Measurements from ENCODE around the gene KRTAP22-1. TPM values are rescaled to one million over a fixed set of nuclear protein-coding genes. Genes with fewer than 3 reads are reported as not detected.

The KRTAP22-1 gene
- not detected for total RNA-seq

DNA sequence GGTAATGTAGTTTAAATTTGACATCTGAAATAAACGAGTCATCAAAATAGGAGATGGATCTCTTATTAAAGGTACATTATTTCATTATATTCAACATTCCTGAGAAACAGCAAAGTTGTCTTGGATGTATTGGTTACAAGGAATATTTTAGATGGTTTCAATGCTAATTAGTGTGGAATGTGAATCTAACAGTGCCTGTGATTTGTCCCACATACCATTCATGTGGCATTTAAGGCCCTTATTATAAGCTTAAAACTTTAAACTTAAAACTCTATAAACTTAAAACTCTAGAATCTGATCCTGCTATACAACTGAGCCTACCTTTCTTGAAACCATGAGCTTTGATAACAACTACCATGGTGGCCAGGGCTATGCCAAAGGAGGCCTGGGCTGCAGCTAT lies at the start of gene KRTAP22-1:
Gene KRTAP22-1, plus strand, starts transcription at position 301 of the 400 bp plus-strand sequence.
- Mint-ChIP-seq H3K27me3 (no peaks in the 10 kb centered on the region), H3K4me3 (no peak within 1 kb of the TSS), H3K27ac (no peak within 1 kb of the TSS), H3K36me3 (no peaks in the 10 kb centered on the region), H3K9me3 (peaks cover 6% of the 10 kb centered on the region), H3K4me1 (no peaks in the 10 kb centered on the region)
- POLR2A ChIA-PET, result no interaction called here
- DNase-seq (no peak), ATAC-seq (ENCODE audit: low read depth) (no peak)

- no peaks in the 10 kb centered on the region for H3K4me1 Mint-ChIP-seq
- POLR2A ChIA-PET, result no interaction called here
- H3K9me3 Mint-ChIP-seq, result peaks cover 4% of the 10 kb centered on the region
- no peak overlapping the region for H3K27ac Mint-ChIP-seq
- H3K27me3 Mint-ChIP-seq, result no peaks in the 10 kb centered on the region
- no peak overlapping the region for H3K4me3 Mint-ChIP-seq
- H3K36me3 Mint-ChIP-seq, result no peaks in the 10 kb centered on the region
- ATAC-seq (ENCODE audit: low read depth) (no peak), DNase-seq (no peak)
Measured at GRCh38 chr21:30552782-30553181, 48.1 kb upstream of the KRTAP22-1 start.

GRCh38 chr21:30555095-30555494 lies 45.8 kb upstream of the KRTAP22-1 start:
- POLR2A ChIA-PET, result no interaction called here
- H3K4me1 Mint-ChIP-seq, result no peaks in the 10 kb centered on the region
- no peaks in the 10 kb centered on the region for H3K27me3 Mint-ChIP-seq
- H3K27ac Mint-ChIP-seq, result no peak overlapping the region
- no peak for ATAC-seq (ENCODE audit: low read depth)
- no peak for DNase-seq
- H3K4me3 Mint-ChIP-seq, result no peak overlapping the region
- H3K36me3 Mint-ChIP-seq, result no peaks in the 10 kb centered on the region
- peaks cover 3% of the 10 kb centered on the region for H3K9me3 Mint-ChIP-seq

DNA sequence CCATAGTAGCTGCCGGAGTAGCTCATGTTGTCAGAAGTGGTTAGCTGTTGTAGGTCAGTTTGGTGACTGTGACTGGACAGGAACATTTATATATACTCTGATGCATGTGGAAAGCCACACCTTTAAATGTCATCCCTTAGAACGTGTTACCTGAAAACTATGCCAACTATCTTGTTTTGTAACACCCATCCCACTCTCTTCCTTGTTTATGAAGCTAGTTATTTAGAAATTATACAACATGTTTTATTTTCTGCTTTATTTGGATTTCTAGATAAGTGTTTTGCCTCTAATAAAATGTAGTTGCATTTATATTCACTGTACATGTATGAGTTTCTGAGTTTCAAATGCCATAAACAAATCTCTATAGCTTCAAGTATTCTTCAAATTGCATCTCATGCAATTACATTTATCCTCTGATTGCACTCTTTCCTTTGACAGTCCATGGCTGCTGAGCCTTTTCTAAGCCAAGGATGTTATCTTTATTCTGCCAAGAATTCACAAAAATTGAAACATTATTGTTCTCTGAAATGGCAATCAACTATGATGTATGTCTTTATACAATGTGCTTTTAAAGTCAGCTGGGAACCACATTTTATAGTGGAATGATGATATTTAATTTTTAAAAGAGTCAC lies 39.5 kb upstream of the KRTAP22-1 start, which contains the start of gene KRTAP19-7:
Gene KRTAP19-7, minus strand, starts transcription at position 51 of the 632 bp plus-strand sequence. Its CDS starts 25 bp downstream, at position 26.
- POLR2A ChIA-PET, result no interaction called here
- Mint-ChIP-seq H3K27ac (no peak within 1 kb of the TSS), H3K9me3 (no peaks in the 10 kb centered on the region), H3K4me3 (no peak within 1 kb of the TSS), H3K36me3 (no peaks in the 10 kb centered on the region), H3K27me3 (no peaks in the 10 kb centered on the region), H3K4me1 (no peaks in the 10 kb centered on the region)
- ATAC-seq (ENCODE audit: low read depth) (no peak), DNase-seq (no peak)

GRCh38 chr21:30561957-30562356 lies 38.9 kb upstream of the KRTAP22-1 start:
- H3K4me1 Mint-ChIP-seq, result no peaks in the 10 kb centered on the region
- H3K27me3 Mint-ChIP-seq, result no peaks in the 10 kb centered on the region
- H3K27ac Mint-ChIP-seq, result no peak overlapping the region
- DNase-seq (no peak), ATAC-seq (ENCODE audit: low read depth) (no peak)
- POLR2A ChIA-PET, result no interaction called here
- no peak overlapping the region for H3K4me3 Mint-ChIP-seq
- no peaks in the 10 kb centered on the region for H3K9me3 Mint-ChIP-seq
- no peaks in the 10 kb centered on the region for H3K36me3 Mint-ChIP-seq

- no peaks in the 10 kb centered on the region for H3K27me3 Mint-ChIP-seq
- no peak overlapping the region for H3K27ac Mint-ChIP-seq
- H3K4me1 Mint-ChIP-seq, result no peaks in the 10 kb centered on the region
- no peaks in the 10 kb centered on the region for H3K36me3 Mint-ChIP-seq
- no peaks in the 10 kb centered on the region for H3K9me3 Mint-ChIP-seq
- H3K4me3 Mint-ChIP-seq, result no peak overlapping the region
- DNase-seq, result no peak
- POLR2A ChIA-PET, result no interaction called here
- ATAC-seq (ENCODE audit: low read depth), result no peak
Measured at GRCh38 chr21:30563072-30563471, 37.8 kb upstream of the KRTAP22-1 start.

- Mint-ChIP-seq H3K4me3 (no peak overlapping the region), H3K9me3 (no peaks in the 10 kb centered on the region), H3K4me1 (no peaks in the 10 kb centered on the region), H3K36me3 (no peaks in the 10 kb centered on the region), H3K27ac (no peak overlapping the region), H3K27me3 (no peaks in the 10 kb centered on the region)
- DNase-seq (no peak), ATAC-seq (ENCODE audit: low read depth) (no peak)
- POLR2A ChIA-PET, result no interaction called here
Measured at GRCh38 chr21:30563630-30564029, 37.3 kb upstream of the KRTAP22-1 start.

DNA sequence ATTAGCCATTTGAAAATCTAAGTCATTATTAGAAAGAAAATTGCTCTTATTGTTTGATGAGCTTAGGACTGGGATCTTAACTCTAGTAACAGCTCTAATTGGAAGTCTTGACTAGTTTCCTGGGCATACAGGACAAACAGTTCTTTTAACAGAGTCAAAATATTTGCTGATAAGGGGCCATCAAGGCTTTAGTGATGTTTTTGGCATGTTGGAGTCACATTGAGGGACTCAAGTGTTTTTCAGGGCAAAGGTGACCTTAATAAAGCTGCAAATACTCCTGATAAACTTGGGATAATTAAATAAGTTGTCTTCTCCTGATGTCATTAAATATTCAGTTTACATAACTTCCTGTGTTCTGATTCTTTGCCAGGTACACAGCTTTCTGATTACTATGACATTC lies 33.3 kb upstream of the KRTAP22-1 start:
- H3K4me3 Mint-ChIP-seq, result no peak overlapping the region
- H3K36me3 Mint-ChIP-seq, result no peaks in the 10 kb centered on the region
- no peak for DNase-seq
- no peak overlapping the region for H3K27ac Mint-ChIP-seq
- peaks cover 1% of the 10 kb centered on the region for H3K9me3 Mint-ChIP-seq
- no peaks in the 10 kb centered on the region for H3K4me1 Mint-ChIP-seq
- POLR2A ChIA-PET, result no interaction called here
- ATAC-seq (ENCODE audit: low read depth), result no peak
- H3K27me3 Mint-ChIP-seq, result no peaks in the 10 kb centered on the region

- H3K9me3 Mint-ChIP-seq, result peaks cover 2% of the 10 kb centered on the region
- H3K36me3 Mint-ChIP-seq, result no peaks in the 10 kb centered on the region
- no peaks in the 10 kb centered on the region for H3K4me1 Mint-ChIP-seq
- ATAC-seq (ENCODE audit: low read depth), result no peak
- H3K27me3 Mint-ChIP-seq, result no peaks in the 10 kb centered on the region
- H3K4me3 Mint-ChIP-seq, result no peak overlapping the region
- POLR2A ChIA-PET, result no interaction called here
- H3K27ac Mint-ChIP-seq, result no peak overlapping the region
- DNase-seq, result no peak
Measured at GRCh38 chr21:30577766-30578165, 23.1 kb upstream of the KRTAP22-1 start.

DNA sequence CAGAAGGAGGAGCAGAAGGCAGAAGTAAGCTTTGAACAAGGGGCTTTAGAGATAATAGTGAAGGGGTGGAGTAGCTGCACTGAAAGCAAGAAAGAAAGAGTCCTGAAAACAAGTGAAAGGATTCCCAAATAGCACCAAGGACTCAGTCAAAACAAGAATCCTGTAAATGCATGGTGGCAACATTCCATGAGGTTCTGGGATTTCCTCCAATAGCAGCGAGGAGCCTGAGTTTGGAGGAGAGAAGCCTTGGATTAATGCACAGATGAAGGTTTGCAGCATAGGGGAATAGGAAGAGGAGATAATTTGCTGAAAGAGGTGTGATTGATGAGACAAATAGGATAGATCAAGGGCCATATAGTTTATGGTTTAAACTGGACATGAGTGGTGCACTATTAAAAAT lies 21.5 kb upstream of the KRTAP22-1 start:
- ATAC-seq (ENCODE audit: low read depth), result no peak
- no peak overlapping the region for H3K27ac Mint-ChIP-seq
- H3K27me3 Mint-ChIP-seq, result no peaks in the 10 kb centered on the region
- no peaks in the 10 kb centered on the region for H3K4me1 Mint-ChIP-seq
- H3K9me3 Mint-ChIP-seq, result peaks cover 2% of the 10 kb centered on the region
- no peak for DNase-seq
- POLR2A ChIA-PET, result no interaction called here
- H3K36me3 Mint-ChIP-seq, result no peaks in the 10 kb centered on the region
- no peak overlapping the region for H3K4me3 Mint-ChIP-seq

DNA sequence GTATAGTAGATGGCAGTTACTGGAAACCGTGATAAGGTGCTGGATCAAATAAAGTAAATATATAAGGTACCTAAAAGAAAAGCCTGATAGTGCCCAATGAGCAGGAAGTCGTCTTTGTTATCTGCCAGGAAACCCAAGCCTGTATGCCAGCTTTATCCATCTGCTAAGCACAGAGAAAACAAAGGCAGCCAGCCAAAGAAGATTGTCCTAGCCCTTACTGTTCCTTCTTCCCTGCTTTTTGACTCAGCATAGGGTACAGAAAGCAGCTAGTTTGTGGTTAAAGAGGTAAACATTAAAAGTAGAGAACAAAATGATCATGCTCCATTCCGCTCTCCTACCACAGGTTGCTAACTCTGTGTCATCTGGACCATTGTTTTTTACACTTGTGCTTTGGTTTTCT lies 20.8 kb upstream of the KRTAP22-1 start:
- ATAC-seq (ENCODE audit: low read depth) (no peak), DNase-seq (no peak)
- H3K9me3 Mint-ChIP-seq, result peaks cover 2% of the 10 kb centered on the region
- H3K4me3 Mint-ChIP-seq, result no peak overlapping the region
- POLR2A ChIA-PET, result no interaction called here
- H3K4me1 Mint-ChIP-seq, result no peaks in the 10 kb centered on the region
- H3K27me3 Mint-ChIP-seq, result no peaks in the 10 kb centered on the region
- H3K36me3 Mint-ChIP-seq, result no peaks in the 10 kb centered on the region
- H3K27ac Mint-ChIP-seq, result no peak overlapping the region

DNA sequence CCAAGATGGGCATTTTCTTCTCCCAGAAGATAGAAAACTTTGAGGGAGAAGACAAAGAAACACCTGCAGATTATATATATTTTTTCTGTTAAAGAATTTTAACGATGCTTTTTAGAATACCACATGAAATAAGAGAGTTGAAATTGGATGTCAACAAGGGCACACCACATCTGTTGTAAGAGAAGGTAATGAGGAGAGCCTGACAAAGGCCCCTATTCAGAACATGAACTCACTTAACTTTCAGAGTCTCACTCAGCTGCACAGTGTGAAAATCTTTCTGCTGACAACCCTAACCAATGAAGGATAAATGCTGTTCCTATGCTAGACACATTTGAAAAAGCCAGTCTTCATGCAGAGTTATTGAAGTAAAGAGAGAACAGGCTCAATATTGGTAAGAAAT lies 18.0 kb upstream of the KRTAP22-1 start:
- Mint-ChIP-seq H3K4me3 (no peak overlapping the region), H3K4me1 (no peaks in the 10 kb centered on the region), H3K36me3 (no peaks in the 10 kb centered on the region), H3K27ac (no peak overlapping the region), H3K27me3 (no peaks in the 10 kb centered on the region), H3K9me3 (no peaks in the 10 kb centered on the region)
- ATAC-seq (ENCODE audit: low read depth), result no peak
- DNase-seq, result no peak
- POLR2A ChIA-PET, result no interaction called here

DNA sequence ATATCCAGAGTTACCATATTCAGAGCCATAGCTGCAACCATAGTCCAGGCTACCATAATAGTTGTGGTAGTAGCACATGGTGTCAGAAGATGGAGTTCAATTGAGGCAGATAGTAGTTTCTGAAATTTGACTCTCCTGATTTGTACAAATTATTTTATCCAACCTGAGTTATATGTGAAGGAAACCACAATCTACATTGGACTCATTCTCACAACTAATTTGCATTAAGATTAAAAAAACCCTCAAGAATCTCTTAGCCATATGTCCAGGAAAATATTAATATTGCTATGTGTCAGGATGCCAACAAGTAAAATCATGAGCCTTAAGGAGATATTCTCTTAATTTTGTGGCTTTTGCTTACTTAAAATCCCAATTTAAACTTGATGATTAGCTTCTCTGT lies 10.6 kb upstream of the KRTAP22-1 start, which contains the start of gene KRTAP22-2:
Gene KRTAP22-2, minus strand, starts transcription at position 101 of the 400 bp plus-strand sequence.
- no peak for ATAC-seq (ENCODE audit: low read depth)
- Mint-ChIP-seq H3K36me3 (no peaks in the 10 kb centered on the region), H3K4me3 (no peak within 1 kb of the TSS), H3K27me3 (no peaks in the 10 kb centered on the region), H3K27ac (no peak within 1 kb of the TSS), H3K4me1 (no peaks in the 10 kb centered on the region), H3K9me3 (no peaks in the 10 kb centered on the region)
- no peak for DNase-seq
- POLR2A ChIA-PET, result no interaction called here

DNA sequence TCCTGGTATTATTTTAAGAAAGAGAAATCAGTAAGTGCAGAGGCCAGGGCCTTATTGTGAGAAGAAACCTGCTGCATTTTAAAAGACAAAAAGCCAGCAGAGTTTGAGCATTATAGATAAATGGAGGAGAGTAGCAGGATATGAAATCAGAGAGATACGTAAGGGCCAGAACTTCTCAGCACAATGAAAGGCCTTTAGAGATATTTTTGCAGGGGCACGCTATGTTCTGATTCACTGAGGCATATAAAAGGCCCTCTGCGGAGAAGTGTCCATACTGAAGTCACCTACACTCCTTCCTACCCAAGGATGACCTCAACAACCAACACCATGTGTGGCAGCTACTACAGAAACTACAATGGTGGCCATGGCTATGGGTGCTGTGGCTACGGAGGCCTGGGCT lies 8.7 kb upstream of the KRTAP22-1 start, which contains the start of gene KRTAP6-3:
Gene KRTAP6-3, plus strand, starts transcription at position 301 of the 400 bp plus-strand sequence. Its CDS starts 6 bp downstream, at position 307.
- POLR2A ChIA-PET, result no interaction called here
- H3K27me3 Mint-ChIP-seq, result no peaks in the 10 kb centered on the region
- no peaks in the 10 kb centered on the region for H3K4me1 Mint-ChIP-seq
- H3K36me3 Mint-ChIP-seq, result no peaks in the 10 kb centered on the region
- no peak for DNase-seq
- H3K27ac Mint-ChIP-seq, result no peak within 1 kb of the TSS
- no peak within 1 kb of the TSS for H3K4me3 Mint-ChIP-seq
- no peak for ATAC-seq (ENCODE audit: low read depth)
- H3K9me3 Mint-ChIP-seq, result peaks cover 2% of the 10 kb centered on the region

- no peaks in the 10 kb centered on the region for H3K27me3 Mint-ChIP-seq
- H3K4me1 Mint-ChIP-seq, result no peaks in the 10 kb centered on the region
- H3K27ac Mint-ChIP-seq, result no peak within 1 kb of the TSS
- no peak for DNase-seq
- peaks cover 6% of the 10 kb centered on the region for H3K9me3 Mint-ChIP-seq
- H3K4me3 Mint-ChIP-seq, result no peak within 1 kb of the TSS
- H3K36me3 Mint-ChIP-seq, result no peaks in the 10 kb centered on the region
- POLR2A ChIA-PET, result no interaction called here
- no peak for ATAC-seq (ENCODE audit: low read depth)
Measured at GRCh38 chr21:30598802-30599201, 2.1 kb upstream of the KRTAP22-1 start, which contains the start of gene KRTAP6-2. KRTAP6-2 (minus strand) TSS chr21:30598902; CDS start chr21:30598874, 28 bp downstream.
